HG02571 (cell line): Measurements from ENCODE around the gene LRP1.
A peak's percentile ranks its signal among the peaks of the same experiment; 100 is the strongest.

Source experiments
- ATAC-seq: cut with Tn5 transposase; IDR thresholded peaks from one replicate; pipeline ENCODE4 v1.9.1; 2021; ENCODE audit warnings: mild to moderate bottlenecking, moderate library complexity; ENCODE audit not compliant: unreplicated experiment

The LRP1 gene

DNA sequence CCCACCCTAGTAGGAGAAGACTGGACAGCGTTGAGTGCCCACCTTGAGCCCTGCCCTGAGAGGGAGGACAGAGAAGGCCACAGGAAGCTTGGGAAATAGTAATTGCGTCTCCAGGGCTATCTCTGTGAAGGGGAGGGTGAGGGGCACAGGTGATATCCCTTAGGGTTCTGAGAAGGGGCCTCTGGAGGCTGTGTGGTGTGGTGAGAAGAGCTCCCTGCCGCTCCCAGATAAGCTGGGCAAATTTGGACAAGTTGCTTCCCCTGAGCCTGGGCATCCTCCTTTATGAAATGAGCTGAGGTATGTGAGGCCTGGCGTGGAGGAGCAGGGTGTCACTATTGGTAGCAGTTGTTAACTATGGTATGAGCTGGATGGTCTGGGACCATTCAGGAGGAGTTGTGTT, 42.6 kb downstream of the LRP1 start:
- no peak for ATAC-seq

DNA sequence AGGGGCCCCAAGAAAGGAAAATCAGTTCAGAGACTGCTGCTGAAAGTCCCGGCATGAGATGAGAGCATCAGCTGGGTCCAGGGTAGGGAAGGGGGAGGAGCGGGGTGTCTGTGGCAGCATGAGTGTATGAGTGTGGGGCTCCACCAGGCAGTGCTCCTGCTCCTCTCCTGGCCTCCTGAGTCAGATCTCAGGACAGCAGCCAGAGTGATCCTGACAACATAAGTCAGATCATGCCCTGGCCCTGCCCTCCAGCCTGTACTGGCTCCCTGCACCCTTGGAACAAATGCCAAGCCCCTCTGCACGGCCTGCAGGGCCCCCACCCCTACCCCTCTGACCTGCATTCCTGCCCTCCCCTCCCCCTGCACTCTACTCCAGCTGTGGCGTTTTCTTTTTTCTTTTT, 43.4 kb downstream of the LRP1 start:
- ATAC-seq = no peak

DNA sequence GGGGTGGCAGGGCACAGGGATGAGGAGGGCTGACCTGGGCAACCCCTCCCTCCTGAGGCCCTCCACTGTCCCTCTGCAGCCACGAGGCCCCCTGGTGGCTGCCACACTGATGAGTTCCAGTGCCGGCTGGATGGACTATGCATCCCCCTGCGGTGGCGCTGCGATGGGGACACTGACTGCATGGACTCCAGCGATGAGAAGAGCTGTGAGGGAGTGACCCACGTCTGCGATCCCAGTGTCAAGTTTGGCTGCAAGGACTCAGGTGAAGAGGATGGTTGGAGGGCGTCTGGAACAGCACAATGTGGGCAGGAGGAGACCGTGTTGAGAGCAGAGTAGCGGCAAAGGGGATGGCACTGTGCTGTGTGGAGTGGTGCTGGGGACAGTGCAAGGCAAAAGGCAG, 44.8 kb downstream of the LRP1 start:
- ATAC-seq = no peak

DNA sequence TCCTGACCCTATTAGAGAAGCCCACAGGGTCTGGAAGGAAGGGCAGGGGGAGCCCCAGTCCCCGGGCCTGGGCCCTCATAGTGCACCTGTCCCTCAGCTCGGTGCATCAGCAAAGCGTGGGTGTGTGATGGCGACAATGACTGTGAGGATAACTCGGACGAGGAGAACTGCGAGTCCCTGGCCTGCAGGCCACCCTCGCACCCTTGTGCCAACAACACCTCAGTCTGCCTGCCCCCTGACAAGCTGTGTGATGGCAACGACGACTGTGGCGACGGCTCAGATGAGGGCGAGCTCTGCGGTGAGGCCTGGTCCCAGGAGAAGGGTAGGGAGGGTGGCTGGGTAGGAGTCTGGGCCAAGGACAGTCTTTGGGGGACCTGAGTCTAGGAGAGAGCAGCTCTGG, 45.4 kb downstream of the LRP1 start:
- ATAC-seq = no peak

DNA sequence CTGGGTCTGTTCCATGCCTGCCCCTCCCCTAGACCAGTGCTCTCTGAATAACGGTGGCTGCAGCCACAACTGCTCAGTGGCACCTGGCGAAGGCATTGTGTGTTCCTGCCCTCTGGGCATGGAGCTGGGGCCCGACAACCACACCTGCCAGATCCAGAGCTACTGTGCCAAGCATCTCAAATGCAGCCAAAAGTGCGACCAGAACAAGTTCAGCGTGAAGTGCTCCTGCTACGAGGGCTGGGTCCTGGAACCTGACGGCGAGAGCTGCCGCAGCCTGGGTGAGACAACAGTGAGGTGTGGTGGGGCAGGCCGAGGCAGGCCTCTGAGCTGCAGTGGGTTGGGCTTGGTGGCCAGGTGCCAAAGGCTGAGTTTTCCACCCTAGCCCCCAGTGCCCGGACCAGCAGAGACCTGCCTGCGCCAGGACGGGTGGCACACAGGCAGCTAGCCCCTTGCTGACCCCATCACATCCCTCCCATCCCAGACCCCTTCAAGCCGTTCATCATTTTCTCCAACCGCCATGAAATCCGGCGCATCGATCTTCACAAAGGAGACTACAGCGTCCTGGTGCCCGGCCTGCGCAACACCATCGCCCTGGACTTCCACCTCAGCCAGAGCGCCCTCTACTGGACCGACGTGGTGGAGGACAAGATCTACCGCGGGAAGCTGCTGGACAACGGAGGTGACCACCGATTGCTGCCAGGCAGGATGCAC, 47.3 kb downstream of the LRP1 start:
- no peak for ATAC-seq

DNA sequence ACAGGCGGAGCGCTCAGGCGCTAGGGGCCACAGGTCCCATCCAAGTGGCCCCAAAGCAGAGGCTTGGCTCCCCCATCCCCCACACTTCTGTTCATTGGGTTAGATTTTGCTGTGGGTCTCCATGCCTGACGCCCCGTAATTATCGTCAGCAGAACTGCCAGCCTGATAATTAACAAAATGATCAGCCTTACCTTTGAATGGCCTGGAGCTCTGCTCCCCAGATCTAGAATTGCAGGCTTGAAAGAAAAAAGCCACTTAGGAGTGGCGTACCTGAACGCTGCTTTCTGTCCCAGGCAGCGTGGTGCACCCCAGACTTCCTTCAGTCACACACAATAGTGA, 47.8 kb downstream of the LRP1 start:
- ATAC-seq = no peak

DNA sequence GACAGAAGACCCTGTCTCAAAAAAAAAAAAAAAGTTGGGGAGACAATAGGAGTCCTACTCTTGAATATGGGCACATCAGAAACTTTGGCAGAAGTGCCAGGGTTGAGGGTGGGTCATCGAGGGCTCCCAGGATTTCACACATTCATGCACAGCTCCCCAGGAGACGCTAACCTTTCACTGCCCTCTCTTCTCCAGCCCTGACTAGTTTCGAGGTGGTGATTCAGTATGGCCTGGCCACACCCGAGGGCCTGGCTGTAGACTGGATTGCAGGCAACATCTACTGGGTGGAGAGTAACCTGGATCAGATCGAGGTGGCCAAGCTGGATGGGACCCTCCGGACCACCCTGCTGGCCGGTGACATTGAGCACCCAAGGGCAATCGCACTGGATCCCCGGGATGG, 48.6 kb downstream of the LRP1 start:
- ATAC-seq = no peak

DNA sequence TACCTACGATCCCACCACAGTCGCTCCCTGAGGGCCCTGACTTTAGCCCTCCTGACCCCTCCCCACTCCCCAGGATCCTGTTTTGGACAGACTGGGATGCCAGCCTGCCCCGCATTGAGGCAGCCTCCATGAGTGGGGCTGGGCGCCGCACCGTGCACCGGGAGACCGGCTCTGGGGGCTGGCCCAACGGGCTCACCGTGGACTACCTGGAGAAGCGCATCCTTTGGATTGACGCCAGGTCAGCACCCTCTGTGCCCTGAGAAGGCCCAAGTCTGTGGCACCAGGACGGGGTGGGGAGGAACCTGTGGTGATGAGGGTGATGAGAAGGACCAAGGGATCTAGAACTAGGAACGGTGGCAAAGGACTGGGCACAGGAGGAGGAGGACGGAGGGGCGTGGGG, 49.1 kb downstream of the LRP1 start:
- ATAC-seq = no peak

DNA sequence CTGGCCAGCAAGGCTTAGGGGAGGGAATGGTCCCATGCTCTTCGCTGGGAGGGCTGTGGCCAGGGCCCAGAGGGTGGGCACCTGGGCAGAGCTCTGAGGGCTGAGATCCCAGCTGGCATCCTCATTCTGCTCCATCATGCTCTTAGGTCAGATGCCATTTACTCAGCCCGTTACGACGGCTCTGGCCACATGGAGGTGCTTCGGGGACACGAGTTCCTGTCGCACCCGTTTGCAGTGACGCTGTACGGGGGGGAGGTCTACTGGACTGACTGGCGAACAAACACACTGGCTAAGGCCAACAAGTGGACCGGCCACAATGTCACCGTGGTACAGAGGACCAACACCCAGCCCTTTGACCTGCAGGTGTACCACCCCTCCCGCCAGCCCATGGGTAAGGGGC, 49.9 kb downstream of the LRP1 start:
- ATAC-seq = no peak

DNA sequence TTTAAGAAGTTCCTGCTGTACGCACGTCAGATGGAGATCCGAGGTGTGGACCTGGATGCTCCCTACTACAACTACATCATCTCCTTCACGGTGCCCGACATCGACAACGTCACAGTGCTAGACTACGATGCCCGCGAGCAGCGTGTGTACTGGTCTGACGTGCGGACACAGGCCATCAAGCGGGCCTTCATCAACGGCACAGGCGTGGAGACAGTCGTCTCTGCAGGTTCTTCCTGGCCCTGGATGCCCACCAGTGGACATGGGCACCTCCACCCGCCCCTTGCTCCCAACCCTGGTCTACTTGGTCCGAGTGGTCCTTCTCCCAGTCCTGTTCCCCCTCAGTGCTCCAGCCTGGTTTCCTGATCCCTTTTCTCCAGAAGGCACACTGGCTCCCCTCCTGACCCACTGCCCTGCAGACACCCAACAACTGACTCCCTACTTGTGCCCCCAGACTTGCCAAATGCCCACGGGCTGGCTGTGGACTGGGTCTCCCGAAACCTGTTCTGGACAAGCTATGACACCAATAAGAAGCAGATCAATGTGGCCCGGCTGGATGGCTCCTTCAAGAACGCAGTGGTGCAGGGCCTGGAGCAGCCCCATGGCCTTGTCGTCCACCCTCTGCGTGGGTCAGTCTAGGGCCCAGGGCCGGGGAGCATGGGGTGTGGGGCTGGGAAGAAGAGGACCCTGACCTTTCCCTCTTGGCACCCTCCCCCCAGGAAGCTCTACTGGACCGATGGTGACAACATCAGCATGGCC, 51.2 kb downstream of the LRP1 start:
- no peak for ATAC-seq

DNA sequence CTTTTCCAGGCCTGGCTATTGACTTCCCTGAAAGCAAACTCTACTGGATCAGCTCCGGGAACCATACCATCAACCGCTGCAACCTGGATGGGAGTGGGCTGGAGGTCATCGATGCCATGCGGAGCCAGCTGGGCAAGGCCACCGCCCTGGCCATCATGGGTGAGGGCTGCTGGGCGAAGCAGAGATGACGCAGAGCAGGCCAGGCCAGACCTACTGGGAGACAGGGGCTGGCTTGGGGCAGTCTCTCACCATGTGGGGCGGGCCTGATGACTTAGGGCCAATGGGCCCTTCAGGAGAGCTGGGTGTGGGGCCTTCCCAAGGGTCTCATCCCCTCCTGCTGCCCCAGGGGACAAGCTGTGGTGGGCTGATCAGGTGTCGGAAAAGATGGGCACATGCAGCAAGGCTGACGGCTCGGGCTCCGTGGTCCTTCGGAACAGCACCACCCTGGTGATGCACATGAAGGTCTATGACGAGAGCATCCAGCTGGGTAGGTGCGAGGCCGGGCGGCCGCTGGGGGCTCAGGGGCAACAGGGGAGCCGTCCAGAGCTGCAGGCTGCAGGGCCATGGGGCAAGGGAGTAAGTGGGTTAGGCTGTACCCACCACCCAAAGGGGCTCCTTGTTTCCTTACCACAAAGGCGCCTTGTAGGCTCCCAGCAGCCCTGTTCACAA, 52.2 kb downstream of the LRP1 start:
- no peak for ATAC-seq

DNA sequence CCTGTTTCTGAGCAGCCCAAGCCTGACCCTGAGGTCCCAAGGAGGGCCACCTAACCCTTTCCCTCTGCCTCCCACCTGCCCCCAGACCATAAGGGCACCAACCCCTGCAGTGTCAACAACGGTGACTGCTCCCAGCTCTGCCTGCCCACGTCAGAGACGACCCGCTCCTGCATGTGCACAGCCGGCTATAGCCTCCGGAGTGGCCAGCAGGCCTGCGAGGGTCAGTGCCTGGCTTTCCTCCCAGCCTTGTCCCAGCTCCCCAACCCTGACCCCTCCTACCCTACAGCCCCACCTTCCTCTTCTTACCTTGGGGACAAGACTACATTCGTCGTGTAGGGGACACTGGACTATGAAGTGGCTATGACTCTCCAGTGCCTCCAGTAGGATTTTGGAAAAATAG, 52.8 kb downstream of the LRP1 start:
- no peak for ATAC-seq

DNA sequence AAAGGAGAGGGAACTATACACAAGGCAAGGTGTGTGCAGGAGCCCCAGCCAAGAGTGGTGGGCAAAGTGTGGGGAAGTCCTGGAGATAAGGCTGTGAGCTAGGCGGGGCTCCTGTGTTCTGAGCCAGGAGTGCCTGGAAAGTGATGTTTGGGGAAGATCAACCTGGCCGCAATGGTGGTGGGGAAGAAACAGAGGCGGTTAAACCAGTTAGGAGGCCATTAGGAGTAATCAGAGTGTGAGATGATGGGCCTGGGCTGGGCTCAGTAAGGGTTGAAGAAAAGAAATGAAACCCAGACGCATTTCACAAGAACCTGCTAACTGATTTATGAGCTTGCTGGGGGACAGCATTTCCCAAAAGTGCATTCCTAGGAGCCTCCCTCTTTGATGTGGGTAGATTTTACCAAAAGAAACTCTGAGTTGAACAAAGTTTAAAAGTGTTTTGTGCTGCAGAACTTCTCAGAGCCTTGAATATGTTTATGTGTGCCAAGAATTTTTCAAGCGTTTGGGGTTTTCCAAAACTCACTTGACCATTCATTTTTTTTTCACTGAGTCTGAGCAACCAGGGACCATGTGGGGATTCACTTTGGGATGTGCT, 53.4 kb downstream of the LRP1 start:
- ATAC-seq = no peak

DNA sequence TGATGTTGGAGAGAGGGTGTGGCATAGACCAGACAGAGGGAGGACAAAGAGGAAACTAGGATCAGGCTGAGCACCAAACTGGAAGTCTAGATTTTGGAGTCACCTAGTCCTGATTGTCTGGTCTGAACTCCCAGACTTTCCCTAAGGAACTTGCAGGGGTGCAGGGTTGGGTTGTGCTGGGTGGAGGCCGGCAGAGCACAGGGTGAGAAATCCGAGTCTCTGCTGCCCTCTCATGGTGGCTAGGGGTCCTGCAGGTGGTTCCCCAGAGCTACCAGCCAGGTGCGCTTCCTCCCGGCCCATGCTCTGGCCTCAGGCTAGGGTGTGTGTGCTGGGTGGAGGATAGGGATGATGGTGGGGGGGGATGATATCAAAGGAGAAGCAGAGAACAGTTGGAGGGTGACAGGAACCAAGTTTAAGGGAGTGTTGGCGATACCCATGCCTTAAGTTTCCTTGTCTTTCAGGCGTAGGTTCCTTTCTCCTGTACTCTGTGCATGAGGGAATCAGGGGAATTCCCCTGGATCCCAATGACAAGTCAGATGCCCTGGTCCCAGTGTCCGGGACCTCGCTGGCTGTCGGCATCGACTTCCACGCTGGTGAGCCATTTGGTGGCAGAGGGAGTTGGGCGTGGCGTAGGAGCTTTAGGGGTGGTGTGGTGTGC, 54.8 kb downstream of the LRP1 start:
- peak; percentile 83 for ATAC-seq

DNA sequence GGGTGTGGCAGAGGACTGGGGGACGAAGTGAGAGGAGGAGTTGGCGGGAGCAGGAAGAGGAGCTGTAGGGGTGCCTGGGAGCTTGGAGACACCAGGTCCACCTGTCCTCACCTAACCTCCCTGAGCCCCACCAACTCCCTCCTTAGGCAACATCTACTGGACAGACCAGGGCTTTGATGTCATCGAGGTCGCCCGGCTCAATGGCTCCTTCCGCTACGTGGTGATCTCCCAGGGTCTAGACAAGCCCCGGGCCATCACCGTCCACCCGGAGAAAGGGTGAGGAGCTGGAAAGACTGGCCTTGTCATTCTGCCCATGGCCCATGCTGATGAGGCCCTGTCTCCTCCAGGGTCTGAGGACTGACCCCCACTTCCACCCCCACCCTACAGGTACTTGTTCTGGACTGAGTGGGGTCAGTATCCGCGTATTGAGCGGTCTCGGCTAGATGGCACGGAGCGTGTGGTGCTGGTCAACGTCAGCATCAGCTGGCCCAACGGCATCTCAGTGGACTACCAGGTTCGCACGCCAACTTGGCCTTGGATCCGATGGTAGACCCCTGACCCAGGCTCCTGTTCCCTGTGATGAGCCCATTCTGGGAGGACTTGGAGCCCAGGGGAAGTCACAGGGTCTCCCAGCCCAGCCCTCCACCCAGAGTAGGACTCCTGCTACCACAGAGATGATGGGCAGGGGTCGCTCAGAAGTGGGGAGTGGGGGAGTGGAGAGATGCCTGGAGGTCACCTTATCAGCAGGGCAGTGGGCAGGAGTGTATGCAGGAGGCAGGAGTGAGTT, 55.8 kb downstream of the LRP1 start:
- ATAC-seq = no peak

DNA sequence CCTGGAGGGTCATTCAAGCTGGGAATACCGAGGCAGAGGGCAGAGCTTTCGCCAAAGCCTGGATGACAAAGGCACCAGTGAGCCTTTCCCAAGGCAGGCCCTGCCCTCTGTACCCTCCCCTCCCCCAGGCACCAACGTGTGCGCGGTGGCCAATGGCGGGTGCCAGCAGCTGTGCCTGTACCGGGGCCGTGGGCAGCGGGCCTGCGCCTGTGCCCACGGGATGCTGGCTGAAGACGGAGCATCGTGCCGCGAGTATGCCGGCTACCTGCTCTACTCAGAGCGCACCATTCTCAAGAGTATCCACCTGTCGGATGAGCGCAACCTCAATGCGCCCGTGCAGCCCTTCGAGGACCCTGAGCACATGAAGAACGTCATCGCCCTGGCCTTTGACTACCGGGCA, 57.1 kb downstream of the LRP1 start:
- ATAC-seq = no peak

DNA sequence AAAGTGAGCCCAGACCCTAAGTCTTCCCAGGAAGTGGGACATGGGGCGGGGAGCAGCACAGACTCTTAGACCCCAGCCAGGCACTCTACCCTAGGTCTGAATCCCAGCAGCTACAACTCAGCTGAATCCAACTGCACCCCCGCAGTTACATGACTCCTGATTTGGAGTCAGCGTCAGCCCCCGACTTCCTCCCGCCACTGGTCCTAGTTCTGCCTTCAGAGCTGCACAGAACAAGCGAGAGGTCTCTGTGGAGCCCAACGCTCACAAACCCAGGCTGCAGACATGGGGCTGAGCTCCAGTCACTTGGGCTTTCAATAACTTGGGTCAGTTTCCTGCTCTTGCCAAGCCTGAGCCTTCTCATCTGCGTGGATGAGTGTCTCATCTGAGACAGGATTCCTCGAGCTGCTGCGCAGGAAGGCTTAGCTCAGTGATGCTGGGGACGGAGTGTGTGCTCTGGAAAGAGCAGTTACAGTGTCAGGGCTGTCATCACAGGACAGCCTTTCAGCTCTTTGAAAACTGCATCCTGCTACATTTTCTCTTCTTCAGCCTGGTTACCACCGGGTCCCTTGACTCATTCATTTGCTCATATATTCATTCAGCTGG, 57.7 kb downstream of the LRP1 start:
- no peak for ATAC-seq

DNA sequence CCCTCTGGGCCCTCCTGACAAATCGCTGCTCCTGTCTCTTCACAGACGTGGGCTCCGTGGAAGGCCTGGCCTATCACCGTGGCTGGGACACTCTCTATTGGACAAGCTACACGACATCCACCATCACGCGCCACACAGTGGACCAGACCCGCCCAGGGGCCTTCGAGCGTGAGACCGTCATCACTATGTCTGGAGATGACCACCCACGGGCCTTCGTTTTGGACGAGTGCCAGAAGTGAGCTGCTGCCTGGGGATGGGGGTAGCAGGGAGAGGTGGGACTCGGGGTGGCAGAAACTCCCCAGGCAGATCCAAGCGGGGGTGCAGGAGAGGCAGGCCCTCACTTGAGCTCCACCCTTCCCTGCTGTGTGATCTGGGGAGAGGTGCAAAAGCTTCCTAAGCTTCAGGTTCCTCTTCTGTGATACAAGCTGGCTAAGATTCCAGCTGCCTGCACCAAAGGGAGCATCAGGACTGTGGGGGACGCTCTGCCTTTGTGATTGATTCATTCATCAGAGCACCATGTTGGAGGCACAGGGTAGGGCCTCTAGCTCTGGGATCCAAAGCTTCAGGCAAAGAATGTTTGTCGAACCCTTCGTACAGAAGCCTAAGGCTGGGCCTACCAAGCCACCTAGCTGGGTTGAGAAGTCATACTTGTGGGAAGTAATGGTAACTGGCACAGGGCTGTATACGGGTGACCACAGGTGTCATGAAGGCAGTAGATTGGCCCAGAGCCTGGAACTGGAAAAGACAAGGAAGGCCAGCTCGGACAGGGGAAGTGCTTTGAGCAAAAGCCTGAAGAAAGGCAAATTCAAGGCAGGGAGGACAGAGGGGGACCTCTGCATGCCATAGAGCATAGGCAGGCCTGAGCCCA, 59.2 kb downstream of the LRP1 start:
- ATAC-seq = no peak

DNA sequence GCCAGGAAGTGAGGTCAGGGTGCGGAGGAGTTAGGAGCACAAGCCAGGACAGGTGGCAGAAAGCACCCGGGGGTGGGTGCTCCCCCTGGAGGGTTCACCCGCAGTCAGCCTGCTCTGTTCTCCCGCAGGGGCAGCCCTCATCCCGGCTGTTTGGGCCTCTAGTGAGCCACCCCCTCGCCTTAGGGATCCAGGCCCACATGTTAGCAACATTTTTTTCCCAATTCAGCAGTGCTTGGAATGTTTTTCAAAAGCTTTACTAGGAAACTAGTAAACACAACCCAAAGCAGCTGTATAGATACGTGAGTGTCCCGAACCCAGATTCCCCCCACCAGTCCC, 59.8 kb downstream of the LRP1 start:
- ATAC-seq = no peak
